Hematopoietic multipotent progenitor cell (in vitro differentiated cells): Measurements from ENCODE around the gene CNOT6L. TPM values are rescaled to one million over a fixed set of nuclear protein-coding genes. Genes with fewer than 3 reads are reported as not detected.

Experiments used
- small RNA-seq: library from RNA; depleted of rRNA; stranded (forward); fragments of <200 nt; gene quantifications from one replicate; pipeline ENCODE3, GENCODE V24; 2012
- total RNA-seq: library from RNA; depleted of rRNA; stranded (reverse); fragments of >200 nt; gene quantifications from one replicate; pipeline ENCODE4 v1.2.3, GENCODE V29; 2012

CNOT6L gene
- total RNA-seq, 1 donor: 42.0 TPM

Small RNA genes within 50 kb of the gene (small RNA-seq; reads per million reads assigned to genes)
- not detected for gene AC112225.1
- gene RF00612: not detected

Other genes starting within 250 kb of the CNOT6L start
- gene CXCL13, start 213.5 kb downstream of the CNOT6L start, total RNA-seq: not detected
- 7.8 TPM for gene MRPL1, start 43.5 kb upstream of the CNOT6L start, total RNA-seq
- gene FRAS1, start 238.0 kb upstream of the CNOT6L start, total RNA-seq: under 0.01 TPM